GM10847 (cell line): Measurements from ENCODE around the gene EIF6.

ENCODE experiments used
- POLR2A ChIP-seq: IDR thresholded peaks from 2 replicates; pipeline ENCODE4 v1.6.1; 2011; ENCODE audit not compliant: insufficient read length; ENCODE audit errors: extremely low read depth

The EIF6 gene

DNA sequence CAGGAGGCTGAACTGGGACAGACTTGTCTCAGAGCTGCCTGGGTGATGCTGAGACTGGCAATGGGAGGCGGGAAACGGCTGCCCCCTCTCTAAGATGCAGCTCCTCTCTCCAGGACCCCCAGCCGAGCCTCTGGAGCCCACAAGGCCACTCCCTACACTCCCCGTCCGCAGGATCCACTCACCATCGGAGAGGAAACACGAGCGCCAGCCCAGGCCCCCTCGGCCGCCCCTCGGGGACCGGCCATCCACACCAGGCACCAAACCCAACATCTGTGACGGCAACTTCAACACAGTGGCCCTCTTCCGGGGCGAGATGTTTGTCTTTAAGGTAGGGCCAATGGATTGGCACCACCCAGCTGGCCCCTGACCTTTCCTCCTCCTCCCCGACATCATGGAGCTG lies 17.5 kb downstream of the EIF6 start:
- TF ChIP-seq POLR2A: no peak

DNA sequence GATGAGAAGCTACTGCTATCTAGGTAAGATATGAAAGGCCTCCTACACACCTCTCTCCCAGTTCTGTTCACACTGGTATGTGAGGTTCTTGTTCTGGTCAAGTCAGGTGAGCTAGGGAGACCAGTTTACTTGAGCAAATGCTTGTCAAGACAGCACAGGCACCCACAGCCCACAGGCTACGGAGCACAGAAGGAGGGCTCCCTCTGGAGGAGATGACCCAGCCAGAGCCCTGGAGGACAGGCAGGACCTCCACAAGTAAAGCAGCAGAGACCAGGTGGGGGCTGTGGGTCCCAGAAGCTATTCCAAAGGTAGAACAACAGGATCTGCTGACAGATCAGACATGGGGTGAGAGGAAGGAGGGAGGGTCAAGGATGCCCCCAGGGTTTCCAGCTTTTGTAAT lies 19.8 kb downstream of the EIF6 start:
- no peak for TF ChIP-seq POLR2A

GRCh38 chr20:35263532-35264341 lies 20.8 kb downstream of the EIF6 start:
- TF ChIP-seq POLR2A: no peak

- TF ChIP-seq POLR2A: no peak
Measured at GRCh38 chr20:35260426-35260825, 24.1 kb downstream of the EIF6 start.

DNA sequence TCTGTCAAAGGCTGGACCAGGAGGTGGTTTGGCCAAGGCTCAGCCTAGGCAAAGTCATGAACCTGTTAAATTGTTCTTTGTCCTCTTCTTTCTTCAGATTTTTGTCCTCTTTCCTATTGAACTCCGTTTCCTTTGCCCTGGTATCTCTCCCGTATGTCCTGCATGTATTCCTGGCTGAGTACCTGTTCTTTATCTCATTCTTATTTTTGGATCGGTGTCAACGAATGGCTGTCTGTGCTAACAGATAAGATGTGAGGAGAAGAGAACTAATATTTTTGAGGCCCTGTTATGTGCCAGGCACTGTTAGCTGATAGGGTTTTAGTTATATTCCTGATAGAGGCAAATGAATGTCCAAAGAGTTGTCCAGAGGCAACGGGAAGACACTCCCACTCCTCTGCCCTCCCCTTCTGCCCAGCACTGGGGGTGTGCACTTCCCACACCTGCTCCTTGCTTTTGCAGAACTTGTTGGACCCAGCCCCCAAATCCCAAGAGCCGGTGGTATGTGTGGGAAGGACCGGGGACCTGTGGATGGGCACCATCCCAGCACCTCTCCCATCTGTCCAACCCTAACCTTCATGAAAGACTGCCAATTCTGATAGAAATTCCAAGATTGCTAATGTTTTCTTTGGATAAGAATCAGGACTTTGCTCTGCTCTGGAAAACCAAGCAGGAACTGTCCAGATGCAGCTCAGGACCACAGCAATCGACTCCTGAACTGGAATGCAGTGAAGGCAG lies 27.2 kb downstream of the EIF6 start:
- TF ChIP-seq POLR2A: no peak

DNA sequence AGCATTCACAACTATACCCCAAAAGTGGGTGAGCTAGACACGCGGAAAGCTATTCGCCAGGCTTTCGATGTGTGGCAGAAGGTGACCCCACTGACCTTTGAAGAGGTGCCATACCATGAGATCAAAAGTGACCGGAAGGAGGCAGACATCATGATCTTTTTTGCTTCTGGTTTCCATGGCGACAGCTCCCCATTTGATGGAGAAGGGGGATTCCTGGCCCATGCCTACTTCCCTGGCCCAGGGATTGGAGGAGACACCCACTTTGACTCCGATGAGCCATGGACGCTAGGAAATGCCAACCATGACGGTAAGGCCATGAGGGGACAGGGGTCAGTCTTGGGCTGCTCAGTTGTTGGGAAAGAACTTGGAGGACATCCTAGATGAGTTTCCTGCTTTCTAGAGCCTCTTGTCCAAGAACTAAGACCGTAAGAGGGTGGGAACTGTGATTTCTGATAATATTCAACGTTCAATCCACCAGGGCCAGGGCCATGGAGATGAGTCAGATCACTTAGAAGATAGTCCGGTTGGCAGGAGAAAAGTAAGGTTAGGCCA lies 30.0 kb downstream of the EIF6 start:
- no peak for TF ChIP-seq POLR2A

DNA sequence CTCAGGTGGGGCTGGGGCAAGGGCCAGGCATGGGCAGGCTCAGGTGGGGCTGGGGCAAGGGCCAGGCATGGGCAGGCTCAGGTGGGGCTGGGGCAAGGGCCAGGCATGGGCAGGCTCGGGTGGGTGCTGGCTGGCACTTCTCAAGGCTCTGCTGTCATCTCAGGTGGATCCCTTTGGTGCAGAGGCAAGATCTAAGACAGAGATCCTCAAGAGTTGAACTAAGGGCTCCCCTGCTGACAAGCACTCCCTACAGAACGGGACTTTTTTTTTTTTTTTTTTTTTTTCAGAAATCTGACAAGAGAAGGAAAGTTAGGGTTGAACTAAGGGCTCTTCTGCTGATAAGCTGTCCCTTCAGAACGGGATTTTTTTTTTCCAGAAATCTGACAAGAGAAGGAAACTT lies 31.6 kb downstream of the EIF6 start:
- no peak for TF ChIP-seq POLR2A

DNA sequence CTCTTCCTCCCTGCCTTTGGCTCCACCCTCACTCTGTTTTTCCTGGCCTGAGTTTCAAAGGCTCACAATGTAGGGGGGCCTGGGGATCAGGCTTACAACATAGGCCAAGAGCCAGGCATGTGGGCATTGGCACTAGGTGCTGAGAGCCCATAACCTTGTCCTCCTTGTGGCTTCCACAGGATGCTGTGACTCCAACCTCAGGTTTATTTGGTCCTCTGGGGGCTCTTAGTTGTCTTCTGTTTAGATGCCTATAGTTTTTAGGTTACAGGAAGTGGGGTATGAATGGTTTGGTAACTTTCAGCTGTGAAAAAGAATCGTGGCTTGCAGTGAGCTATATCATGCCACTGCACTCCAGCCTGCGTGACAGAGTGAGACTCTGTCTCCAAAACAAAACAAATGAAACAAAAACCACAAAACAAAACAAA lies 32.5 kb downstream of the EIF6 start:
- no peak for TF ChIP-seq POLR2A

GRCh38 chr20:35251613-35251940 lies 33.0 kb downstream of the EIF6 start:
- TF ChIP-seq POLR2A: no peak

DNA sequence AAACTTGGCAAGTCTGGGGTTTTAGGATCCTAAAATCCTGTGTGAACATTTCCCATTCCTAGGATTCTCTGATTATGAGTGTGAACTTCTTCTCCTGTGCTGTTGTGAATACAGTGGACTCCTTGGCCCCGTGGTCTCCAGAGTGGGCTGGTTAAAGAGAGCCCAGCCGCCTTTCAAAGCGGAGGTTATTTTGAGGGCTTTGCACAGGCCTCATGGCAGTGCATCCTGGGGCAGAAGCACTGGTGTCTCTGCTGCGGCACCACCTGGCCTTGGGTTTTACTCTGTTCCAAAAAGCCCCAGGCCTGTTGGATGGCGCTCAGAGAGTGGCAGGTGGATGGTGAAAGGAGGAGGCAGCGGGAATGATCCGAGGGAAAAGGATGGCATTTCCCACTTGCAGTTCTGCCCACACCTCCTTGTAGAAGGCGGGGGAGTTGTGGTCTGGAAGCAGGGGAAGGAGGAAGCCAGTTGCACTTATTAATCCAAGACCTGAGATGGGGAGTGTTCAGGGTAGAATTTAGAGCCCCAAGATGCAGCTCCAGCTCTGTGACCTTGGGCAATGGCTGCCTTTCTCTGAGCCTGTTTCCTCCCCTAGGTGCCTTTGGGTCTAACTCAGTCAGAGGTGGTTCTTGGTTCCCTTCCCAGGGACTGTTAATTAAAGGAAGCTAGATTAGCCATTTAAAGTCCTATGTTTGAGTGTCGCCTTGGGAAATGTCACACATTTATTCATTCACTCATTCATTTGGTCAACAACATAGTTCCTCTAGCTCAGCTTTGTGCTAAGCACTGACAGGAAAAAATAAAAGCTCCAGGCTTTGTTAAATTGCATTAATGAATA lies 35.7 kb downstream of the EIF6 start:
- no peak for TF ChIP-seq POLR2A

- no peak for TF ChIP-seq POLR2A
Measured at GRCh38 chr20:35246723-35247122, 37.8 kb downstream of the EIF6 start.

DNA sequence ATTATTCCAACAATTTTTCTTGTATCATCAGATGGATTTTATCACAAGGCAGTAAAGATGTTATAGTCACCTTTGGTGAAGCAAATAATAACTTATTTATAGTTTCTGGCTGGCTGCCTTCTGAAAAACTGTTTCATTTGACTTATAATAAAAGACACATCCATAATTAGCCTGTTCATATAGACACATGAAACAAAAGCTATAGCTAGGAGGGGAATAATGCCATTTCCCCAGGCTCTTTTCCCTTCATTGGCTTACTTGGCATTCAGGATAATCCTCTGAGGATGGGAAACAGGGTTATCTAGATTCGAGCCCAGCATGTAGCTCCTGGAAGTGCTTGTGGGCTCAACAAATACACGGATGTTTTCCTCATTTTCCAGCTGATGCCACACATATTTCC lies 40.6 kb downstream of the EIF6 start:
- TF ChIP-seq POLR2A: no peak

GRCh38 chr20:35243317-35243716 lies 41.3 kb downstream of the EIF6 start:
- no peak for TF ChIP-seq POLR2A

DNA sequence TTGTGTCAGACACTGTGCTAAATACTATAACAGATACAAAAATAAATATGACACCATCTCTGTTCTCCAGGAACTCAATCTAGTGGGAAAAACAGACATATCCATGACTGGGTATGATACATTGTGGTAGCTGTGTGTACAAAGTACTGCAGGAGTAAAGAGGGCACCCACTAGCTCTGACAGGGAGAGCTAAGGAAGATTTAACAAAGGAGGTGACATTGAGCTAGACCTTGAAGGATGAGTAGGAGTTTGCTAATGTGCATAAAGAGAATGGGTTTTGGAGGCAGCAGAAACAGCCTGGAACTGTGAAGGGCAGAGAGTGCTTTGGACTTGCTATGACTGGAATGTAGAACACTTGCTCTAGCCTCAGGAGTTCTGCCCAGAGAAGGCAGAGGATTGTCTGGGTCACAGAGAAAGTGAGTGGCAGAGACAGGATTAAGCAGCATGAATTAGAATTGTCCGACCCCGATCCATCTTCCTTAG lies 43.7 kb downstream of the EIF6 start:
- no peak for TF ChIP-seq POLR2A

GRCh38 chr20:35240083-35240810 lies 44.3 kb downstream of the EIF6 start:
- TF ChIP-seq POLR2A: no peak

DNA sequence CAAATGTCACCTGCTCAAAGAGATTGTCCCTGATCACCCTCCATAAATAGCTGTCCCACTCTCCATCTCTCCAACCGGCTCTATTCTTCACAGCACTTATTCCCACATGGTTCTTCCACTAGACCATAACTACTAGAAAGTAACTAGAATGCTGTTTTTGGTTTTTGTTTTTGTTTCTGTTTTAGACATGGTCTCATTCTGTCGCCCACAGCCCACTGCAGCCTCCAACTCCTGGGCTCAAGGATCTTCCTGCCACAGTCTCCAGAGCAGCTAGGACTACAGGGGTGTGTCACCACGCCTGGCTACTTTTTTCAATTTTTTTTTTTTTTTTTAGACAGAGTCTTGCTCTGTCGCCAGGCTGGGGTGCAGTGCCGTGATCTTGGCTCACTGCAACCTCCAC lies 45.8 kb downstream of the EIF6 start:
- no peak for TF ChIP-seq POLR2A
